ENCODE data around the gene DRAM1.

- TF ChIP-seq POLR2A (IDR thresholded peaks at IDR 0.05) (no peak), CTCF (IDR thresholded peaks at IDR 0.05) (no peak)
Observed at GRCh38 chr12:101838628-101839323, 38.6 kb upstream of the DRAM1 start.

All from lower leg skin (tissue), 3 donors.